Adrenal gland (tissue), 12 donors: ENCODE measurements around the gene HHLA2. TPM values are rescaled to one million over a fixed set of nuclear protein-coding genes. Genes with fewer than 3 reads are reported as not detected.
A peak's percentile ranks its signal among the peaks of the same experiment; 100 is the strongest.

ENCODE experiments used
- DNase-seq, 7 donors: peaks; one replicate each; pipeline ENCODE4 v3.0.0-alpha.2; 2019 to 2020
- H3K27ac ChIP-seq, 5 donors: fragments of 200-600 bp; sonication (generic) in 4 of 5; 1 replicate in 3 of 5; 2 replicates in 2 of 5; pipeline versions ENCODE4 v1.5.1 to v1.8.0; 2016 to 2020; ENCODE audit warnings: mild to moderate bottlenecking in 1 of 5
- H3K27me3 ChIP-seq: fragments of 200-600 bp; 2 replicates; pipeline ENCODE4 v1.8.0; 2021
- H3K36me3 ChIP-seq, 2 donors: fragments of 200-600 bp; replicated peaks in 1 of 2; 1 replicate in 1 of 2; 2 replicates in 1 of 2; pipeline versions ENCODE4 v1.5.1 to v1.8.0; 2018 to 2022
- H3K4me1 ChIP-seq, 2 donors: fragments of 200-600 bp; replicated peaks in 1 of 2; 1 replicate in 1 of 2; 2 replicates in 1 of 2; pipeline versions ENCODE4 v1.5.1 to v1.8.0; 2018 to 2021
- H3K4me3 ChIP-seq, 4 donors: fragments of 200-600 bp; sonication (generic) in 3 of 4; one replicate each; pipeline ENCODE4 v1.5.1; 2016 to 2018
- H3K9me3 ChIP-seq, 3 donors: fragments of 200-600 bp; sonication (generic) in 1 of 3; replicated peaks in 1 of 3; 1 replicate in 2 of 3; 2 replicates in 1 of 3; pipeline versions ENCODE4 v1.5.1 to v1.8.0; 2016 to 2021
- CTCF ChIP-seq, 6 experiments: fragments of 450-650 bp in 4 of 6; fragments of 200-600 bp in 2 of 6; sonication (generic) in 1 of 6; IDR thresholded peaks; 1 replicate in 5 of 6; 2 replicates in 1 of 6; pipeline versions ENCODE4 v1.5.1 to v1.8.0; 2016 to 2021; ENCODE audit warnings: antibody characterized with exemption in 6 of 6, mild to moderate bottlenecking in 2 of 6, moderate library complexity in 1 of 6
- POLR2A ChIP-seq, 2 donors: fragments of 450-650 bp; IDR thresholded peaks; one replicate each; pipeline ENCODE4 v1.6.1; 2017; ENCODE audit warnings: antibody characterized with exemption in 2 of 2, mild to moderate bottlenecking in 2 of 2, moderate library complexity in 1 of 2
- WGBS, 4 donors: extraction: QIAGEN DNeasy Blood & Tissue Kit in 2 of 4; methylation state at CpG; one replicate each; pipeline versions ENCODE4 v1.1.5 to v1.1.7; 2013 to 2017; 5-methylcytosine and 5-hydroxymethylcytosine counted together
- intact Hi-C, 2 donors: fragments of 100-400 bp; cut with DNase I; formaldehyde crosslinking; loops; one replicate each; pipeline versions ENCODE4 v1.14.1 to v1.15.0; 2022 to 2023
- polyA plus RNA-seq, 3 donors: library from polyadenylated mRNA; stranded (reverse); fragments of 200-250 nt in 2 of 3; fragments of 350-450 nt in 1 of 3; fragmentation: Illumina TruSeq in 1 of 3; extraction: RNeasy Lipid Tissue Mini Kit (QIAGEN cat#74804) in 1 of 3; gene quantifications; one replicate each; pipeline ENCODE4 v1.2.3, GENCODE V29; 2013 to 2014
- total RNA-seq, 9 donors: library from RNA; depleted of rRNA in 4 of 9; stranded (reverse); fragments of >200 nt in 4 of 9; fragments of 120-200 nt in 1 of 9; fragmentation: NEBNext Ultra II Directional in 1 of 9; extraction: Animal tissue kit (Norgen Biotek cat#: 25700) in 1 of 9; gene quantifications; one replicate each; pipeline versions ENCODE4 v1.1.0 to v1.2.4, GENCODE V29; 2013 to 2023
- donor health status: healthy with polysubstance abuse.
- donor health status: Bipolar disorder and iron deficiency.
- donor health status: DM: yes; HTN: yes; CAD: no.
- donor health status: DM: no; HTN: no; CAD: no.
- donor health status: DM: no; HTN: no; CAD: no.
- donor health status: DM: yes; HTN: yes; CAD: no.

The HHLA2 gene
- total and polyA plus RNA-seq, 12 donors: 0.03 to 0.06 TPM; not detected in 10

- H3K9me3 ChIP-seq: no peaks in the 10 kb centered on the region
- H3K4me1 ChIP-seq: peaks cover 0 to 8% of the 10 kb centered on the region in 2 donors
- no peaks in the 10 kb centered on the region for H3K27me3 ChIP-seq
- H3K27ac ChIP-seq: no peak overlapping the region
- TF ChIP-seq POLR2A (IDR thresholded peaks at IDR 0.05) (no peak), CTCF (IDR thresholded peaks at IDR 0.05) (no peak)
- H3K4me3 ChIP-seq: no peak overlapping the region
- intact Hi-C loops: no loop called here
- DNase-seq: no peak
- no peaks in the 10 kb centered on the region for H3K36me3 ChIP-seq
- 87 to 95% (median 94%) methylated on average over 4 to 11 of the region's 11 CpGs for WGBS, 4 donors
These were observed 114.2 kb downstream of the HHLA2 start for GRCh38 chr3:108410531-108410984.

GRCh38 chr3:108412121-108412750 is 115.9 kb downstream of the HHLA2 start:
- no peaks in the 10 kb centered on the region for H3K9me3 ChIP-seq
- no peak overlapping the region for H3K27ac ChIP-seq
- WGBS, 4 donors: 86 to 95% (median 94%) methylated on average over 6 of the region's 6 CpGs
- H3K4me1 ChIP-seq: no peaks in the 10 kb centered on the region
- DNase-seq: no peak
- TF ChIP-seq POLR2A (IDR thresholded peaks at IDR 0.05) (no peak), CTCF (IDR thresholded peaks at IDR 0.05) (no peak)
- no peaks in the 10 kb centered on the region for H3K27me3 ChIP-seq
- H3K36me3 ChIP-seq: no peaks in the 10 kb centered on the region
- no peak overlapping the region for H3K4me3 ChIP-seq
- intact Hi-C loops: no loop called here

- no peaks in the 10 kb centered on the region for H3K36me3 ChIP-seq
- H3K9me3 ChIP-seq: no peaks in the 10 kb centered on the region
- no peak overlapping the region for H3K4me3 ChIP-seq
- no peaks in the 10 kb centered on the region for H3K27me3 ChIP-seq
- H3K4me1 ChIP-seq: no peaks in the 10 kb centered on the region
- WGBS, 4 donors: 41 to 51% (median 46%) methylated on average over 5 of the region's 5 CpGs
- DNase-seq: peak in 3 of 7 donors; percentile 13 to 45 (median 16)
- H3K27ac ChIP-seq: no peak overlapping the region
- TF ChIP-seq POLR2A (IDR thresholded peaks at IDR 0.05) (no peak), CTCF (IDR thresholded peaks at IDR 0.05) (no peak)
- intact Hi-C loops: no loop called here
These were observed 117.7 kb downstream of the HHLA2 start for GRCh38 chr3:108414007-108414406.

- WGBS, 4 donors: 60 to 70% (median 66%) methylated on average over 3 of the region's 3 CpGs
- H3K4me3 ChIP-seq: no peak overlapping the region
- intact Hi-C loops: no loop called here
These were observed 119.3 kb downstream of the HHLA2 start for GRCh38 chr3:108415661-108416060.

More at GRCh38 chr3:108415661-108416060, 119.3 kb downstream of the HHLA2 start:
- H3K27ac ChIP-seq: no peak overlapping the region
- H3K4me1 ChIP-seq: no peaks in the 10 kb centered on the region
- TF ChIP-seq CTCF (IDR thresholded peaks at IDR 0.05) (no peak), POLR2A (IDR thresholded peaks at IDR 0.05) (no peak)
- no peaks in the 10 kb centered on the region for H3K9me3 ChIP-seq
- DNase-seq: no peak
- no peaks in the 10 kb centered on the region for H3K36me3 ChIP-seq
- H3K27me3 ChIP-seq: no peaks in the 10 kb centered on the region
